BJ (cell line): Measurements from ENCODE around the gene MKRN3. TPM values are rescaled to one million over a fixed set of nuclear protein-coding genes. Genes with fewer than 3 reads are reported as not detected.
"Not testable (repeated sequence)": the region's sequence is repeated elsewhere in the genome, so short reads cannot be mapped to it uniquely, and the experiment has no call there.

Experiments
- CTCF ChIA-PET: fragments of 350-600 bp; formaldehyde crosslinking; extraction: SDS; loops from one replicate; lab custom pipeline; 2021; ENCODE audit warnings: antibody characterized with exemption, inconsistent platforms; lab: Yijun Ruan, JAX
- POLR2A ChIA-PET: fragments of 300-600 bp; sonication (Branson Sonifier 250); formaldehyde crosslinking; extraction: SDS; loops from one replicate; lab custom pipeline; 2021; ENCODE audit warnings: antibody characterized with exemption; lab: Charles Lee
- DNase-seq: peaks from one replicate; pipeline ENCODE4 v3.0.0-alpha.2; 2011; ENCODE audit warnings: low read depth
- H3K27me3 ChIP-seq: 2 replicates; pipeline ENCODE4 v1.6.0; 2011; ENCODE audit warnings: low read length; ENCODE audit not compliant: control insufficient read depth, insufficient read depth
- H3K36me3 ChIP-seq: 2 replicates; pipeline ENCODE4 v1.5.1; 2011; ENCODE audit warnings: low read length; ENCODE audit not compliant: control insufficient read depth, insufficient read depth
- H3K4me3 ChIP-seq: 2 replicates; pipeline ENCODE4 v1.5.1; 2011; ENCODE audit warnings: low read depth, mild to moderate bottlenecking, control low read depth, low read length
- polyA plus RNA-seq: library from polyadenylated mRNA; depleted of rRNA; stranded (reverse); fragments of >200 nt; gene quantifications from 2 replicates; pipeline ENCODE4 v1.2.3, GENCODE V29; 2011
- TF ChIP-seq, protein P1 (sequence below): IDR thresholded peaks from 2 replicates; pipeline ENCODE4 v1.5.1; 2011; ENCODE audit warnings: low read depth, mild to moderate bottlenecking, control low read depth, inconsistent platforms, low read length, moderate library complexity; ENCODE audit not compliant: insufficient read depth

The MKRN3 gene
- polyA plus RNA-seq, 1 experiment, result 0.34 TPM

DNA sequence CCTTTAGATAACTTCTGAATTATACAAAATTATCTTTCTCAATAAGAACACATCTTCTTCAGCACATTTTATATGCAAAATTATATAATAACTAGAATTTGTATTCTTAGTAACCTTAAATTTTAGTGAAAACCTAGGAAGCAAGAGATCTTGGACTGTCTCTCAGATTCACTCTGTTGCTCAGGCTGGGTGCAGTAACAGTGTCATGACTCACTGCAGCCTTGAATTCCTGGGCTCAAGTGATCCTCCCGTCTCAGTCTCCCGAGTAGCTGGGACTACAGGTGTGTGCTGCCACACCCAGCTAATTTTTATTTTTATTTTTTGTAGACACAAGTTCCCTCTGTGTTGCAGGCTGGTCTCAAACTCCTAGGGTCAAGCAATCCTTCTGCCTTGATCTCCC, 29.9 kb downstream of the MKRN3 start:
- DNase-seq, result no peak
- Histone ChIP-seq H3K27me3 (no peaks in the 10 kb centered on the region), H3K36me3 (no peaks in the 10 kb centered on the region), H3K4me3 (no peak overlapping the region)
- ChIA-PET CTCF (interaction anchor here (0.6 to 1.2 kb wide), 2 partner anchors 10 to 229 kb away, joined by 3 to 5 read pairs; no protein-coding TSS in a partner anchor), POLR2A (no interaction called here)
- TF ChIP-seq, protein P1, sequence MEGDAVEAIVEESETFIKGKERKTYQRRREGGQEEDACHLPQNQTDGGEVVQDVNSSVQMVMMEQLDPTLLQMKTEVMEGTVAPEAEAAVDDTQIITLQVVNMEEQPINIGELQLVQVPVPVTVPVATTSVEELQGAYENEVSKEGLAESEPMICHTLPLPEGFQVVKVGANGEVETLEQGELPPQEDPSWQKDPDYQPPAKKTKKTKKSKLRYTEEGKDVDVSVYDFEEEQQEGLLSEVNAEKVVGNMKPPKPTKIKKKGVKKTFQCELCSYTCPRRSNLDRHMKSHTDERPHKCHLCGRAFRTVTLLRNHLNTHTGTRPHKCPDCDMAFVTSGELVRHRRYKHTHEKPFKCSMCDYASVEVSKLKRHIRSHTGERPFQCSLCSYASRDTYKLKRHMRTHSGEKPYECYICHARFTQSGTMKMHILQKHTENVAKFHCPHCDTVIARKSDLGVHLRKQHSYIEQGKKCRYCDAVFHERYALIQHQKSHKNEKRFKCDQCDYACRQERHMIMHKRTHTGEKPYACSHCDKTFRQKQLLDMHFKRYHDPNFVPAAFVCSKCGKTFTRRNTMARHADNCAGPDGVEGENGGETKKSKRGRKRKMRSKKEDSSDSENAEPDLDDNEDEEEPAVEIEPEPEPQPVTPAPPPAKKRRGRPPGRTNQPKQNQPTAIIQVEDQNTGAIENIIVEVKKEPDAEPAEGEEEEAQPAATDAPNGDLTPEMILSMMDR, result no peak

DNA sequence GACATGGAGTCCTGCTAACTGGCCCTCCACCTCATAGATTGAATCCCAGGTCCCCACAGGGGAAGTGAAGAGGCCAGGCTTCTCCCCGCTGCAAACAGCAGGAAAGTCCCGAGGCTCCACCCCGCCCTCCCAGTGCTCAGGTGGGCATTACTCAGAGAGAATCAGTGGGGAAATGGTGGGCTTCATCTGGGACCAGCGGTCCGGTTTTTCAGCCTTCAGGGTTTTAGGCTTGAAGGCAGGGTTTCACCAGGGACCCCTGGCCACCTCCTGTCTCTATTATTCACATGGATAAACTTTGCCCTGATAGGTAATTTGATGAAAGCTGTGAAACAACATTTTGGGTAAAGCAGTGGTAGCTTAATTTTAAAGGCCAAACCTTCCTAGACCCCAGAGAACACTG, 31.3 kb downstream of the MKRN3 start:
- ChIA-PET CTCF (no interaction called here), POLR2A (no interaction called here)
- no peaks in the 10 kb centered on the region for H3K36me3 ChIP-seq
- TF ChIP-seq, protein P1, result no peak
- no peak overlapping the region for H3K4me3 ChIP-seq
- DNase-seq, result no peak
- H3K27me3 ChIP-seq, result no peaks in the 10 kb centered on the region

DNA sequence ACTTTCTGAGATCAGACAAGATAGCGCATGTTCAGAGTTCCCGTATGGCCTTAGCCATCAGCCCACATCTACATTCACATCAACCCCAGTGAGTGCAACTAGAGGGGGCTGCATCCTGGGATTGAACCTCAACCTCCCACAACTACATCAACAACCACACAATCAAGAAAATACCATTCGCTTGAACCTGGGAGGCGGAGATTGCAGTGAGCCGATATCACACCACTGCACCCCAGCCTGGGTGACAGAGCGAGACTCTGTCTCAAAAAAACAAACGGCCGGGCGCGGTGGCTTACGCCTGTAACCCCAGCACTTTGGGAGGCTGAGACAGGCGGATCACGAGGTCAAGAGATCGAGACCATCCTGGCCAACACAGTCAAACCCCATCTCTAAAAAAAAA, 31.8 kb downstream of the MKRN3 start:
- H3K36me3 ChIP-seq, POLR2A ChIA-PET, DNase-seq, CTCF ChIA-PET, H3K4me3 ChIP-seq, H3K27me3 ChIP-seq: not testable (repeated sequence)

DNA sequence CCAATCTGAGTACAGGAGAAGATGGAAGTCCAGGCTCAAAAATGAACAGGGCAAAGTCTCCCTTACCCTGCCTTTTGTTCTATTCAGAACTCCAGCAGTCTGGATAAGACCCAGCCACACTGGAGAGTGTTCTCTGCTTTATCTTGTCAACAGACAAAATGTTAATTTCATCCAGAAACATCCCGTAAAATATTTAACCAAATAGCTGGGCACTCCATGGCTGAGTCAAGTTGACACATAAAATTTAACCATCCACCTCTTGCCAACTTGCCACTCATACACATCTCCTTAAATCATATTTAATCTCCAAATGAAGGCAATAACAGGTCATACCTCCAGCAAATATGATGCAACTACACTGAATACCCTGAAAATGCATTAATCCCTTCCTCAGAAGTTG, 33.6 kb downstream of the MKRN3 start:
- CTCF ChIA-PET, result no interaction called here

DNA sequence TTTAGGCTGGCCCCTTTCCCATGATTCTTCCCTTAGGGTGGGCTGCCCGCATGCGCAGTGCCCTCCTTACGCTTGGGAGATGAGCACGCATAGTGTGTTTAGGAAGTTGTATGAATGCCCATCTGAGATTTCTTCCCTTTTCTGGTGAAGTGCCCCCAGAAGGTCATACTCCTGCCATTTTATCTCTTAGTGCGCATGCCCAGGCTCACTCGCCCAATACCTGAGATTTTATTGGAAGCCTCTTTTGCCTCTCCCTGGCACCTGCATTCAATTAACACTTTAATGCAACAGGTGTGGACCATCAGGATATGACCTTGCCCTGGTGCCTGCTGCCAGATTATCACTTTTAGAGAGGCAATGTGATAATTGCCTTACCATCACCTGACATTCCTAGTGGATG, 36.6 kb downstream of the MKRN3 start:
- DNase-seq, result no peak
- ChIA-PET CTCF (no interaction called here), POLR2A (no interaction called here)
- TF ChIP-seq, protein P1, result no peak
- Histone ChIP-seq H3K27me3 (no peaks in the 10 kb centered on the region), H3K36me3 (no peaks in the 10 kb centered on the region), H3K4me3 (no peak overlapping the region)

More for the DNA sequence above, 33.6 kb downstream of the MKRN3 start:
- no peak overlapping the region for H3K4me3 ChIP-seq
- H3K27me3 ChIP-seq, result no peaks in the 10 kb centered on the region
- TF ChIP-seq, protein P1, result no peak
- DNase-seq, result no peak
- POLR2A ChIA-PET, result no interaction called here
- H3K36me3 ChIP-seq, result no peaks in the 10 kb centered on the region

DNA sequence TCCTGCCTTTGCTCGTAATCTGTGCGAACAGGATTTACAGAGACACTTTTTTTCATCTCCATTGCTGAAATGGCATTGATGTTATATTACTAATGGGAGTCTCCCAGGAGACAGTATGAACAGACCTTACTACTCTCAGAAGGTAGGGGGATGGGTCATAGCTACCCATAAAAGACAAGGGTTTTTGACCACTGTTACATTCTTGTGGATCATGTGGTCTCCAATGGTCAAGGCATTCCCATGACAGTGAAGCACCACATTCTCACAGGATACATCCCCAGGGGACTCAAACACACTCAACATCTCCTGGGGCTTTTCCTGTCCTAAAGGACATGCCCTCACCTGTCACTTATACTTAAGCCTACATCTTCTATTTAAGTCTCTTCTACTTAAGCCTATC, 40.8 kb downstream of the MKRN3 start:
- ChIA-PET CTCF (no interaction called here), POLR2A (no interaction called here)

More for the DNA sequence above, 40.8 kb downstream of the MKRN3 start:
- TF ChIP-seq, protein P1, result no peak
- no peak overlapping the region for H3K4me3 ChIP-seq
- H3K36me3 ChIP-seq, result no peaks in the 10 kb centered on the region
- H3K27me3 ChIP-seq, result no peaks in the 10 kb centered on the region
- DNase-seq, result no peak
